Central memory CD8-positive, alpha-beta T cell (primary cell): ENCODE measurements around the gene ZSCAN30.
A peak's percentile ranks its signal among the peaks of the same experiment; 100 is the strongest.

ENCODE experiments used
- ATAC-seq: fragments of 150-1000 bp; cut with Tn5 transposase; replicated peaks from 2 replicates; pipeline ENCODE4 v1.10.0; 2022; ENCODE audit warnings: mild to moderate bottlenecking, moderate FRiP score, moderate number of reproducible peaks; ENCODE audit not compliant: poor library complexity, severe bottlenecking; ENCODE audit errors: extremely low read depth
- DNase-seq, 2 donors: peaks; one replicate each; pipeline ENCODE4 v3.0.0; 2021; ENCODE audit warnings: low spot score in 2 of 2
- H3K27ac Mint-ChIP-seq: one replicate; pipeline ENCODE4 v1.8.0; 2022; ENCODE audit warnings: low read depth, mild to moderate bottlenecking, moderate library complexity, mixed read lengths
- H3K27me3 Mint-ChIP-seq: one replicate; pipeline ENCODE4 v1.8.0; 2022; ENCODE audit warnings: mixed read lengths
- H3K36me3 Mint-ChIP-seq: one replicate; pipeline ENCODE4 v1.8.0; 2022; ENCODE audit warnings: mild to moderate bottlenecking, moderate library complexity, mixed read lengths; ENCODE audit not compliant: insufficient read depth
- H3K4me1 Mint-ChIP-seq: one replicate; pipeline ENCODE4 v1.8.0; 2022; ENCODE audit warnings: mixed read lengths
- H3K4me3 Mint-ChIP-seq: one replicate; pipeline ENCODE4 v1.8.0; 2022; ENCODE audit warnings: mild to moderate bottlenecking, moderate library complexity, mixed read lengths
- H3K9me3 Mint-ChIP-seq: one replicate; pipeline ENCODE4 v1.8.0; 2022; ENCODE audit warnings: mixed read lengths

The ZSCAN30 gene

GRCh38 chr18:35271656-35272055, 18.4 kb downstream of the ZSCAN30 start:
- ATAC-seq (no peak), DNase-seq (no peak)
- peaks cover 4% of the 10 kb centered on the region for H3K36me3 Mint-ChIP-seq
- no peak overlapping the region for H3K4me3 Mint-ChIP-seq
- peaks cover 6% of the 10 kb centered on the region for H3K9me3 Mint-ChIP-seq
- H3K4me1 Mint-ChIP-seq: peaks cover 23% of the 10 kb centered on the region
- H3K27ac Mint-ChIP-seq: no peak overlapping the region
- no peaks in the 10 kb centered on the region for H3K27me3 Mint-ChIP-seq

GRCh38 chr18:35268821-35269220, 21.2 kb downstream of the ZSCAN30 start:
- H3K36me3 Mint-ChIP-seq: peaks cover 8% of the 10 kb centered on the region
- no peak for DNase-seq
- H3K27me3 Mint-ChIP-seq: no peaks in the 10 kb centered on the region
- H3K4me1 Mint-ChIP-seq: peaks cover 28% of the 10 kb centered on the region
- ATAC-seq: no peak
- H3K9me3 Mint-ChIP-seq: peaks cover 6% of the 10 kb centered on the region
- no peak overlapping the region for H3K27ac Mint-ChIP-seq
- peak overlapping the region; percentile 96 for H3K4me3 Mint-ChIP-seq

- no peak for DNase-seq
- peak overlapping the region; percentile 96 for H3K4me3 Mint-ChIP-seq
- peaks cover 8% of the 10 kb centered on the region for H3K36me3 Mint-ChIP-seq
- H3K27me3 Mint-ChIP-seq: no peaks in the 10 kb centered on the region
- ATAC-seq: no peak
- H3K9me3 Mint-ChIP-seq: peaks cover 6% of the 10 kb centered on the region
- H3K27ac Mint-ChIP-seq: peak overlapping the region; percentile 97
- peaks cover 28% of the 10 kb centered on the region for H3K4me1 Mint-ChIP-seq
Measured at GRCh38 chr18:35267809-35268208, 22.2 kb downstream of the ZSCAN30 start.

GRCh38 chr18:35267161-35267651, 22.8 kb downstream of the ZSCAN30 start:
- ATAC-seq: peak; percentile 81
- Mint-ChIP-seq H3K9me3 (peaks cover 6% of the 10 kb centered on the region), H3K36me3 (peaks cover 8% of the 10 kb centered on the region), H3K27ac (peak overlapping the region; percentile 97), H3K27me3 (no peaks in the 10 kb centered on the region), H3K4me1 (peaks cover 28% of the 10 kb centered on the region), H3K4me3 (peak overlapping the region; percentile 96)
- peak; percentile 45 to 46 for DNase-seq

DNA sequence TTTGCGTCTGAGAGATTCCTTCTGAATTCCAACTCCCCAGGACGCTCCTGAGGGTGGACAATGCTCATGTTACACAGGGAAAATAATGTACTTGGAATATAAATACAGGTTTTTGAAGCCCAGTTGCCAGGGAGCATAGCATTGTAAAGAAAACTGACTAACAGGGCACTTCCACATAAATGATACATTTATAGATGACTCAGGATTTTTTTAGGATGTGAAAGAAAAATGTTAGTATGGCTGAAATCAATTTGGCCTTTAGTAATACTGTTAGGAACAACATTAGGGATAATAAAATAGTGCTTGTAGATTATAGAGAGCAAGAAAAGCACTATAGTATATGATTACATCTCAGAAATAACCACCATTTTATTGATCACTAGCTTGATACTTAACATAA, 25.6 kb downstream of the ZSCAN30 start:
- H3K36me3 Mint-ChIP-seq: peaks cover 14% of the 10 kb centered on the region
- ATAC-seq: no peak

DNA sequence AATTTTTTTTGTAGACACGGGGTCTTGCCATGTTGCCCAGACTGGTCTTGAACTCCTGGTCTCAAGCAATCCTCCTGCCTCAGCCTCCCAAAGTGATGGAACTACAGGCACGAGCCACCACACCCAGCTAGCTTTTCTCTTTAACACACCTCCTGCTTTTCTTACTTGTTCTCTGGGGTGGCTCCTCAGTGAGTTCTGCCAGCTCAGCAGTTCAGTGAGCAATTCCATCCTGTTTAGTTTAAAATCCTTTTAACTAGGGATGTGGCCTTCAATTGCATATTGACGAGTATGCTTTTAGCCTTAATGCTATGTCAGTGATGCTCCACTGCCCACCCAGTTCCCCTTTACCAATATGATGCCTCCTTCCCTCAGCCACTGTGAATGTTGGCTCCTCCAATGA, 33.1 kb downstream of the ZSCAN30 start:
- DNase-seq: no peak
- H3K9me3 Mint-ChIP-seq: peaks cover 15% of the 10 kb centered on the region
- H3K27me3 Mint-ChIP-seq: no peaks in the 10 kb centered on the region
- H3K4me1 Mint-ChIP-seq: no peaks in the 10 kb centered on the region
- H3K36me3 Mint-ChIP-seq: peaks cover 6% of the 10 kb centered on the region
- no peak overlapping the region for H3K27ac Mint-ChIP-seq
- ATAC-seq: no peak
- no peak overlapping the region for H3K4me3 Mint-ChIP-seq

More for the DNA sequence above, 25.6 kb downstream of the ZSCAN30 start:
- no peak for DNase-seq
- Mint-ChIP-seq H3K4me1 (peaks cover 28% of the 10 kb centered on the region), H3K27me3 (no peaks in the 10 kb centered on the region), H3K27ac (no peak overlapping the region), H3K4me3 (no peak overlapping the region), H3K9me3 (peaks cover 6% of the 10 kb centered on the region)

DNA sequence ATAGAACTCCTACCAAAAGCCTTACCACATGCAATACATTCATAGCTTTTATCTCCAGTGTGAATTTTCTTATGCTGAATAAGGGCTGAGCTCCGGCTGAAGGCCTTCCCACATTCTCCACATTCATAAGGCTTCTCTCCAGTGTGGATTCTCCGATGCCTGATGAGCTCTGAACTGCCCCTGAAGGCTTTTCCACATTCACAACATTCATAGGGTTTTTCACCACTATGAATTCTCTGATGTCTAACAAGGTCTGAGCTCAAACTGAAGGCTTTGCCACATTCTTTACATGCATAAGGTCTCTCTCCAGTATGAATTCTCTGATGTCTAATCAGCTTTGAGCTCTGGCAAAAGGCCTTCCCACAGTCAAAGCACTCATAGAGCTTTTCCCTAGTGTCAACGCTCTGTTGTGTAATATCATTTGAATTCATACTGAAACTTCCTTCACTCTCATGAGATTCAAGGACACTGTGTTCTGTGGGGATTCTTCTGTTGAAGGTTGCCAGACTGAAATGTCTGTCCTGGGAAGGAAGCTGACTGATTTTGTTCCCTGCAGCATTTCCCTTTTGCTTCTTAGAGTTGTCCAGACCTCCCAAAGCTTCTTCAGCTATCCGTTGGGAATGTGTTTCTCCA, 36.3 kb downstream of the ZSCAN30 start:
- no peaks in the 10 kb centered on the region for H3K4me1 Mint-ChIP-seq
- H3K27me3 Mint-ChIP-seq: no peaks in the 10 kb centered on the region
- no peak overlapping the region for H3K27ac Mint-ChIP-seq
- ATAC-seq: no peak
- no peak overlapping the region for H3K4me3 Mint-ChIP-seq
- H3K36me3 Mint-ChIP-seq: peaks cover 7% of the 10 kb centered on the region
- peaks cover 15% of the 10 kb centered on the region for H3K9me3 Mint-ChIP-seq
- no peak for DNase-seq

GRCh38 chr18:35252466-35252865, 37.6 kb downstream of the ZSCAN30 start:
- Mint-ChIP-seq H3K4me1 (no peaks in the 10 kb centered on the region), H3K27me3 (no peaks in the 10 kb centered on the region), H3K4me3 (no peak overlapping the region), H3K9me3 (peaks cover 15% of the 10 kb centered on the region), H3K27ac (no peak overlapping the region), H3K36me3 (peaks cover 16% of the 10 kb centered on the region)
- no peak for DNase-seq
- ATAC-seq: no peak

DNA sequence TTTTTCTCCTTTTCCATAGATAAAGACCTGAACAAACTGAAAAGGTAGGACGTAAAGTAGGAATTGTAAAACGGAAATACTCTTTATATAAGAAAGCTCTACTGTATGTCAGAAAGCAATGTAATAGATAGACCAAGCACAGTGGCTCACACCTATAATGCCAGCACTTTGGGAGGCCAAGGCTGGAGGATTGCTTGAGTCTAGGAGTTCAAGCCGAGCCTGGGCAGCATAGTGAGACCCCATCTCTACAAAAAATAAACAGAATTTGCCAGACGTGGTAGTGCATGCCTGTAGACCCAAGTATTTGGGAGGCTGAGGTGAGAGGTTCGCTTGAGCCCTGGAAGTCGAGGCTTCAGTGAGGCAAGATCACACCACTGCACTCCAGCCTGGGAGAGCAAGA, 41.6 kb downstream of the ZSCAN30 start:
- Mint-ChIP-seq H3K4me1 (peaks cover 23% of the 10 kb centered on the region), H3K9me3 (peaks cover 10% of the 10 kb centered on the region), H3K27ac (no peak overlapping the region), H3K27me3 (no peaks in the 10 kb centered on the region), H3K36me3 (peaks cover 43% of the 10 kb centered on the region), H3K4me3 (no peak overlapping the region)
- ATAC-seq (no peak), DNase-seq (no peak)

DNA sequence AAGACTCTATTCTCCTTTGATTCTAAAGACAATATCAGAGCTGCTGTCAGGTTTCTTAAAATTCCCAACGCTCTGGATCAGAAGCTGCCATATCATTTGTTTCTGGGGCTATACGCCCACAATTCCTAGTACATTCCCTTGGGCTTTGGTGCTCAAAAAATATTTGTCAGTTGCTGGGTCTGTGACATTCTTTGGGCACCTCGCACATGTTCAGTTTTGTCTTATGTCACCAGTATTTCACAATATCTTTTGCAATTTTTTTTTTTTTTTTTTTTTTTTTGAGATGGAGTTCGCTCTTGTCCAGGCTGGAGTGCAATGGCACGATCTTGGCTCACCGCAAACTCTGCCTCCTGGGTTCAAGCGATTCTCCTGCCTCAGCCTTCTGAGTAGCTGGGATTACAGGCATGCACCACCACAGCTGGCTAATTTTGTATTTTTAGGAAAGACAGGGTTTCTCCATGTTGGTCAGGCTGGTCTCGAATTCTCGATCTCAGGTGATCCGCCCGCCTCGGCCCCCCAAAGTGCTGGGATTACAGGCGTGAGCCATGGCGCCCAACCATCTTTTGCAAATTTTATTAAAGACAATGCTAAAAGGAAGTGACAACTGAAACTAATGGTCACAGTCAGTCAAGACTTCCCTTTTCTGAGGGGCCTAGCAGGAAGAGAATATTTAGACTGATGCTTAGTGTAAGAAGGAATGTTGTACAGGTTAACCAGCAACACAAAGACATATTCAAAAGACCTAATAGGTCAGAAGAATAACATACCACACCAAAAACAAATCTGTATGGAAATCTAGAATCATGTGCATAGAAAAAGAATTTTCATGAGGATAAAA, 42.4 kb downstream of the ZSCAN30 start:
- H3K4me1 Mint-ChIP-seq: peaks cover 28% of the 10 kb centered on the region
- no peak for ATAC-seq
- DNase-seq: no peak
- H3K27me3 Mint-ChIP-seq: no peaks in the 10 kb centered on the region
- H3K27ac Mint-ChIP-seq: no peak overlapping the region
- peaks cover 43% of the 10 kb centered on the region for H3K36me3 Mint-ChIP-seq
- H3K9me3 Mint-ChIP-seq: peaks cover 4% of the 10 kb centered on the region
- no peak overlapping the region for H3K4me3 Mint-ChIP-seq

GRCh38 chr18:35246831-35247230, 43.2 kb downstream of the ZSCAN30 start:
- ATAC-seq: no peak
- Mint-ChIP-seq H3K4me3 (no peak overlapping the region), H3K27ac (no peak overlapping the region), H3K36me3 (peaks cover 43% of the 10 kb centered on the region), H3K4me1 (peaks cover 31% of the 10 kb centered on the region), H3K27me3 (no peaks in the 10 kb centered on the region), H3K9me3 (no peaks in the 10 kb centered on the region)
- no peak for DNase-seq

DNA sequence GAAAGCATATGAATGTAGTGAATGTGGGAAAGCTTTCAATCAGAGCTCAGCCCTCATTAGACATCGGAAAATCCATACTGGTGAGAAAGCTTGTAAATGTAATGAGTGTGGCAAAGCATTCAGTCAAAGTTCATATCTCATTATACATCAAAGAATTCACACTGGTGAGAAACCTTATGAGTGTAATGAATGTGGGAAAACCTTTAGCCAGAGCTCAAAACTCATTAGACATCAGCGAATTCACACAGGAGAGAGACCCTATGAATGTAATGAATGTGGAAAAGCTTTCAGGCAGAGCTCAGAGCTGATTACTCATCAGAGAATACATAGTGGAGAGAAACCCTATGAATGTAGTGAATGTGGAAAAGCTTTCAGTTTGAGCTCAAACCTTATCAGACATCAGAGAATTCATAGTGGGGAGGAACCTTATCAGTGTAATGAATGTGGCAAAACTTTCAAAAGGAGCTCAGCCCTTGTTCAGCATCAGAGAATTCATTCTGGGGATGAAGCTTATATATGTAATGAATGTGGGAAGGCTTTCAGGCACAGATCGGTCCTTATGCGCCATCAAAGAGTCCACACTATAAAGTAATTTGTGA, 44.2 kb downstream of the ZSCAN30 start:
- DNase-seq (no peak), ATAC-seq (no peak)
- Mint-ChIP-seq H3K4me1 (peaks cover 31% of the 10 kb centered on the region), H3K27ac (no peak overlapping the region), H3K27me3 (no peaks in the 10 kb centered on the region), H3K9me3 (no peaks in the 10 kb centered on the region), H3K4me3 (no peak overlapping the region), H3K36me3 (peaks cover 42% of the 10 kb centered on the region)
